ENCODE data around the gene PTPN7.
"Not testable (repeated sequence)": the region's sequence is repeated elsewhere in the genome, so short reads cannot be mapped to it uniquely, and the experiment has no call there.

Gene PTPN7

GRCh38 chr1:202123336-202123813, 37.0 kb downstream of the PTPN7 start:
- H3K9me3 ChIP-seq (ENCODE audit: control insufficient read depth in 1 of 2, low read length in 2 of 2), result no peaks in the 10 kb centered on the region
- no peak overlapping the region for H3K4me3 ChIP-seq (ENCODE audit: low read depth in 1 of 2, low read length in 2 of 2)
- no peaks in the 10 kb centered on the region for H3K27me3 ChIP-seq (ENCODE audit: control insufficient read depth in 1 of 2, insufficient read depth in 2 of 2, low read length in 2 of 2)
- H3K27ac ChIP-seq (ENCODE audit: low read depth, low read length), result no peak overlapping the region
- no peak overlapping the region for H3K9ac ChIP-seq (ENCODE audit: low read depth in 1 of 2, low read length in 2 of 2)
- H3K4me1 ChIP-seq (ENCODE audit: control insufficient read depth in 1 of 2, insufficient read depth in 2 of 2, low read length in 2 of 2), result peaks cover 4% of the 10 kb centered on the region in 2 donors
- H3K36me3 ChIP-seq (ENCODE audit: control insufficient read depth in 1 of 2, insufficient read depth in 2 of 2, low read length in 2 of 2), result no peaks in the 10 kb centered on the region

DNA sequence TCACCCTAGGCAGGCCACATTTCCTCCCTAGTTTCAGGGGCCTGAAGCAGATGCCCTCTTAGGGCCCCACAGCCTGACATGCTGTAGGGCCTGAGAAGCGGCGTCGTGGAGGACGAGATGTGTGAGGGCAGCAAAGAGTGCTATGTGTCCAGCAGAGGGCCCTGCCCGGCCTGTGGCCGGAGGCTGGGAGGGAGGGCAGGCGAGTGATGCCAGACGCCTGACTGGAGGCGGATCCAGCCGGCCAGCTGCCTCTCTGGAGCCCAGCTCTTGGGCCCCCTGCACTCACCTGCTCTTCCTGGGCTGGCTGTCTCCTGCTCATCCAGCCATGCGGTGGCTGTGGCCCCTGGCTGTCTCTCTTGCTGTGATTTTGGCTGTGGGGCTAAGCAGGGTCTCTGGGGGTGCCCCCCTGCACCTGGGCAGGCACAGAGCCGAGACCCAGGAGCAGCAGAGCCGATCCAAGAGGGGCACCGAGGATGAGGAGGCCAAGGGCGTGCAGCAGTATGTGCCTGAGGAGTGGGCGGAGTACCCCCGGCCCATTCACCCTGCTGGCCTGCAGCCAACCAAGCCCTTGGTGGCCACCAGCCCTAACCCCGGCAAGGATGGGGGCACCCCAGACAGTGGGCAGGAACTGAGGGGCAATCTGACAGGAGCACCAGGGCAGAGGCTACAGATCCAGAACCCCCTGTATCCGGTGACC, 37.6 kb downstream of the PTPN7 start, which contains the start of gene GPR37L1:
Gene GPR37L1, plus strand, starts transcription at position 279 of the 697 bp plus-strand sequence. Its CDS starts 47 bp downstream, at position 326.
- H3K27ac ChIP-seq (ENCODE audit: low read depth, low read length), result no peak within 1 kb of the TSS
- H3K4me3 ChIP-seq (ENCODE audit: low read depth in 1 of 2, low read length in 2 of 2), result no peak within 1 kb of the TSS

GRCh38 chr1:202121006-202121405, 39.4 kb downstream of the PTPN7 start:
- H3K4me1 ChIP-seq (ENCODE audit: control insufficient read depth in 1 of 2, insufficient read depth in 2 of 2, low read length in 2 of 2), result peaks cover 4 to 10% of the 10 kb centered on the region in 2 donors
- H3K27me3 ChIP-seq (ENCODE audit: control insufficient read depth in 1 of 2, insufficient read depth in 2 of 2, low read length in 2 of 2), result no peaks in the 10 kb centered on the region
- no peaks in the 10 kb centered on the region for H3K36me3 ChIP-seq (ENCODE audit: control insufficient read depth in 1 of 2, insufficient read depth in 2 of 2, low read length in 2 of 2)
- no peak overlapping the region for H3K27ac ChIP-seq (ENCODE audit: low read depth, low read length)
- H3K4me3 ChIP-seq (ENCODE audit: low read depth in 1 of 2, low read length in 2 of 2), result no peak overlapping the region
- H3K9ac ChIP-seq (ENCODE audit: low read depth in 1 of 2, low read length in 2 of 2), result no peak overlapping the region
- H3K9me3 ChIP-seq (ENCODE audit: control insufficient read depth in 1 of 2, low read length in 2 of 2), result no peaks in the 10 kb centered on the region

More for the DNA sequence above, 37.6 kb downstream of the PTPN7 start, which contains the start of gene GPR37L1:
- no peak within 1 kb of the TSS for H3K9ac ChIP-seq (ENCODE audit: low read depth in 1 of 2, low read length in 2 of 2)
- H3K9me3 ChIP-seq (ENCODE audit: control insufficient read depth in 1 of 2, low read length in 2 of 2), result no peaks in the 10 kb centered on the region
- no peaks in the 10 kb centered on the region for H3K36me3 ChIP-seq (ENCODE audit: control insufficient read depth in 1 of 2, insufficient read depth in 2 of 2, low read length in 2 of 2)
- H3K4me1 ChIP-seq (ENCODE audit: control insufficient read depth in 1 of 2, insufficient read depth in 2 of 2, low read length in 2 of 2), result peaks cover 4 to 9% of the 10 kb centered on the region in 2 donors
- no peaks in the 10 kb centered on the region for H3K27me3 ChIP-seq (ENCODE audit: control insufficient read depth in 1 of 2, insufficient read depth in 2 of 2, low read length in 2 of 2)

DNA sequence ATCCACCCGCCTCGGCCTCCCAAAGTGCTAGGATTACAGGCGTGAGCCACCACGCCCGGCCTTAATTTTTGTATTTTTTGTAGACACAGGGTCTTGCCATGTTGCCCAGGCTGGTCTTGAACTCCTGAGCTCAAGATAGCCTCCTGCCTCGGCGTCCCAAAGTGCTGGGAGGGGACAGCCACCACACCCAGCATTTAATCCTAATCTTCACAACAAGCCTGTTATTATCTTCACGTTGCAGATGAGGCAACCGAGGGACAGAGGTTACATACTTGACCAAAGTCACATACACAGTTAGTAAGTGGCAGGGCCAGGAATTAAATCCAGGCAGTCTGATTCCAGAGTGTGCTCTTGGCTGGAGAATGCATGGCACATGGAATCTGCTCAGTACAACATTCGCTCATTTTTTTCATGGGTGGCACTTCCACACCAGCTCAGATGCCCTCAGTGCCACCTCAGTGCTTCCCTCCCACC, 42.5 kb downstream of the PTPN7 start:
- Histone ChIP-seq H3K27ac (ENCODE audit: low read depth, low read length) (peak overlapping the region; percentile 42), H3K36me3 (ENCODE audit: control insufficient read depth in 1 of 2, insufficient read depth in 2 of 2, low read length in 2 of 2) (no peaks in the 10 kb centered on the region), H3K9me3 (ENCODE audit: control insufficient read depth in 1 of 2, low read length in 2 of 2) (no peaks in the 10 kb centered on the region), H3K27me3 (ENCODE audit: control insufficient read depth in 1 of 2, insufficient read depth in 2 of 2, low read length in 2 of 2) (no peaks in the 10 kb centered on the region), H3K4me1 (ENCODE audit: control insufficient read depth in 1 of 2, insufficient read depth in 2 of 2, low read length in 2 of 2) (peaks cover 26 to 27% of the 10 kb centered on the region in 2 donors), H3K4me3 (ENCODE audit: low read depth in 1 of 2, low read length in 2 of 2) (no peak overlapping the region), H3K9ac (ENCODE audit: low read depth in 1 of 2, low read length in 2 of 2) (peak overlapping the region; percentile 35 to 38)

- H3K36me3 ChIP-seq (ENCODE audit: control insufficient read depth in 1 of 2, insufficient read depth in 2 of 2, low read length in 2 of 2), result no peaks in the 10 kb centered on the region
- no peak overlapping the region for H3K27ac ChIP-seq (ENCODE audit: low read depth, low read length)
- H3K4me1 ChIP-seq (ENCODE audit: control insufficient read depth in 1 of 2, insufficient read depth in 2 of 2, low read length in 2 of 2), result peaks cover 29 to 31% of the 10 kb centered on the region in 2 donors
- no peak overlapping the region for H3K9ac ChIP-seq (ENCODE audit: low read depth in 1 of 2, low read length in 2 of 2)
- H3K27me3 ChIP-seq (ENCODE audit: control insufficient read depth in 1 of 2, insufficient read depth in 2 of 2, low read length in 2 of 2), result no peaks in the 10 kb centered on the region
- no peaks in the 10 kb centered on the region for H3K9me3 ChIP-seq (ENCODE audit: control insufficient read depth in 1 of 2, low read length in 2 of 2)
- H3K4me3 ChIP-seq (ENCODE audit: low read depth in 1 of 2, low read length in 2 of 2), result no peak overlapping the region
Measured at GRCh38 chr1:202116287-202116686, 44.1 kb downstream of the PTPN7 start.

GRCh38 chr1:202113690-202114300, 46.6 kb downstream of the PTPN7 start:
- H3K4me1 ChIP-seq (ENCODE audit: control insufficient read depth in 1 of 2, insufficient read depth in 2 of 2, low read length in 2 of 2), result peaks cover 41 to 43% of the 10 kb centered on the region in 2 donors
- H3K36me3 ChIP-seq (ENCODE audit: control insufficient read depth in 1 of 2, insufficient read depth in 2 of 2, low read length in 2 of 2), result no peaks in the 10 kb centered on the region
- peak overlapping the region in 1 of 2 donors; percentile 51 for H3K9ac ChIP-seq (ENCODE audit: low read depth in 1 of 2, low read length in 2 of 2)
- no peaks in the 10 kb centered on the region for H3K9me3 ChIP-seq (ENCODE audit: control insufficient read depth in 1 of 2, low read length in 2 of 2)
- H3K4me3 ChIP-seq (ENCODE audit: low read depth in 1 of 2, low read length in 2 of 2), result no peak overlapping the region
- H3K27ac ChIP-seq (ENCODE audit: low read depth, low read length), result peak overlapping the region; percentile 4
- H3K27me3 ChIP-seq (ENCODE audit: control insufficient read depth in 1 of 2, insufficient read depth in 2 of 2, low read length in 2 of 2), result no peaks in the 10 kb centered on the region

GRCh38 chr1:202112859-202113689, 47.3 kb downstream of the PTPN7 start:
- peak overlapping the region; percentile 26 for H3K9ac ChIP-seq (ENCODE audit: low read depth in 1 of 2, low read length in 2 of 2)
- no peaks in the 10 kb centered on the region for H3K9me3 ChIP-seq (ENCODE audit: control insufficient read depth in 1 of 2, low read length in 2 of 2)
- H3K36me3 ChIP-seq (ENCODE audit: control insufficient read depth in 1 of 2, insufficient read depth in 2 of 2, low read length in 2 of 2), result no peaks in the 10 kb centered on the region
- no peaks in the 10 kb centered on the region for H3K27me3 ChIP-seq (ENCODE audit: control insufficient read depth in 1 of 2, insufficient read depth in 2 of 2, low read length in 2 of 2)
- H3K4me1 ChIP-seq (ENCODE audit: control insufficient read depth in 1 of 2, insufficient read depth in 2 of 2, low read length in 2 of 2), result peaks cover 39 to 43% of the 10 kb centered on the region in 2 donors
- peak overlapping the region; percentile 4 for H3K27ac ChIP-seq (ENCODE audit: low read depth, low read length)
- H3K4me3 ChIP-seq (ENCODE audit: low read depth in 1 of 2, low read length in 2 of 2), result no peak overlapping the region

GRCh38 chr1:202111589-202111988, 48.8 kb downstream of the PTPN7 start:
- H3K9me3 ChIP-seq (ENCODE audit: control insufficient read depth in 1 of 2, low read length in 2 of 2); H3K27me3 ChIP-seq (ENCODE audit: control insufficient read depth in 1 of 2, insufficient read depth in 2 of 2, low read length in 2 of 2); H3K27ac ChIP-seq (ENCODE audit: low read depth, low read length); H3K9ac ChIP-seq (ENCODE audit: low read depth in 1 of 2, low read length in 2 of 2); H3K36me3 ChIP-seq (ENCODE audit: control insufficient read depth in 1 of 2, insufficient read depth in 2 of 2, low read length in 2 of 2); H3K4me3 ChIP-seq (ENCODE audit: low read depth in 1 of 2, low read length in 2 of 2): not testable (repeated sequence)
- H3K4me1 ChIP-seq (ENCODE audit: control insufficient read depth in 1 of 2, insufficient read depth in 2 of 2, low read length in 2 of 2), result peaks cover 50 to 56% of the 10 kb centered on the region in 2 donors

GRCh38 chr1:202110977-202111376, 49.4 kb downstream of the PTPN7 start:
- no peaks in the 10 kb centered on the region for H3K27me3 ChIP-seq (ENCODE audit: control insufficient read depth in 1 of 2, insufficient read depth in 2 of 2, low read length in 2 of 2)
- peaks cover 53 to 60% of the 10 kb centered on the region in 2 donors for H3K4me1 ChIP-seq (ENCODE audit: control insufficient read depth in 1 of 2, insufficient read depth in 2 of 2, low read length in 2 of 2)
- H3K27ac ChIP-seq (ENCODE audit: low read depth, low read length), result no peak overlapping the region

More at GRCh38 chr1:202110977-202111376, 49.4 kb downstream of the PTPN7 start:
- Histone ChIP-seq H3K4me3 (ENCODE audit: low read depth in 1 of 2, low read length in 2 of 2) (no peak overlapping the region), H3K9ac (ENCODE audit: low read depth in 1 of 2, low read length in 2 of 2) (peak overlapping the region in 1 of 2 donors; percentile 10), H3K36me3 (ENCODE audit: control insufficient read depth in 1 of 2, insufficient read depth in 2 of 2, low read length in 2 of 2) (no peaks in the 10 kb centered on the region), H3K9me3 (ENCODE audit: control insufficient read depth in 1 of 2, low read length in 2 of 2) (no peaks in the 10 kb centered on the region)

Data from duodenal mucosa (tissue), 2 donors.